IPS-NIHi7 (cell line): ENCODE measurements around the gene TLCD1.

Experiments used
- DNase-seq: peaks from one replicate; pipeline ENCODE4 v3.0.0; 2012; ENCODE audit warnings: mixed read lengths; ENCODE audit errors: extremely low spot score

TLCD1 gene

DNA sequence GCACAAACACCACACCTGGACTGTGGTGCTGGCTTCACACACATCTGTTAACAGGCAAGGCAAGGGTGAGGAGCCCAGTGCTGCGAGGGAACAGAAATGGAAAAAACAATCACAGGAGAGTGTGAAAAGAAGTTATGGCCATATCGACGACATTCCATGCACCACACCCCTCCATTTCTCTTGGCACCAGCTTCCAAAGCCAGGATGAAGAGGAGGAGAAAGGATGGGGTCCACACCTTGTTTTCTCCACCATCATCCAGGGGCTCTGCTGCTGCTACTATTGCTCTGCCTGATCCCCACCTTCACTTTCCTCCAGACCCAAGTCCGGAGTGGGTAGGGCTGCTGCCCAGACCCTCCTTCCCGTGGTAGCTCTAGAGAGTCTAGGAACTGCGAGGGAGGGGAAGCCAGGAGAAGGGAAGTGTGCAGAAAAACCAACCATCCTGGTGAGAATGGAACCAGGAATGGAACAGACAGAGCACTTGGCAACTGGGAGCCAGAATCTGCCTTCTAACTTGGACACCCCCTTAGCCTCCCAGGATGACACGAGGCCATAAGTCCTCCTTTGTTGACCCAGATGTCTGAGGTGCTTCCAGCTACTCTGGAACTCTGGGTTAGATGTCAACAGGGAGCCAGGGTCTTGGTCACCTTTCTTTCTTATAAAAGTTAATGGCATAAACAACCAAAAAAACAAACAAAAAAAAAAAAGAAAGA, 13.2 kb downstream of the TLCD1 start:
- no peak for DNase-seq

GRCh38 chr17:28712032-28712704, 13.9 kb downstream of the TLCD1 start:
- DNase-seq = peak; percentile 63

DNA sequence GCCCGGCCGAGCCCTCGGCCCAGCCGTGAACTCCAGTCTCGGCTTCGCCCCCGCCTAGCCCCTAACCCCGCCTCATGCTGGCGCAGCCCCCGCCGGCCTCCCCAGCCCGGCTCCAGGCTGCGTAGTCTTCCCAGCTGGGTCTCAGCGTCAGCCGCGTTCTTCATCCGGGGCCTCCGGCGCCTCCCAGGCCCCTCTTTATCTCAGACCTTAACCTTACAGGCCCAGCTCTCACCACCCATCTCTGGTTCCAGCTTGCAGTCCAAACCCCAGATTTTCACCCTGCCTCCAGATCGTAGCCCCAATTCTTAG, 14.4 kb downstream of the TLCD1 start, which contains the start of gene PROCA1:
PROCA1 (minus strand) TSS at position 166 of the 309 bp plus-strand sequence. CDS start 228 bp downstream, outside the sequence.
- no peak for DNase-seq

DNA sequence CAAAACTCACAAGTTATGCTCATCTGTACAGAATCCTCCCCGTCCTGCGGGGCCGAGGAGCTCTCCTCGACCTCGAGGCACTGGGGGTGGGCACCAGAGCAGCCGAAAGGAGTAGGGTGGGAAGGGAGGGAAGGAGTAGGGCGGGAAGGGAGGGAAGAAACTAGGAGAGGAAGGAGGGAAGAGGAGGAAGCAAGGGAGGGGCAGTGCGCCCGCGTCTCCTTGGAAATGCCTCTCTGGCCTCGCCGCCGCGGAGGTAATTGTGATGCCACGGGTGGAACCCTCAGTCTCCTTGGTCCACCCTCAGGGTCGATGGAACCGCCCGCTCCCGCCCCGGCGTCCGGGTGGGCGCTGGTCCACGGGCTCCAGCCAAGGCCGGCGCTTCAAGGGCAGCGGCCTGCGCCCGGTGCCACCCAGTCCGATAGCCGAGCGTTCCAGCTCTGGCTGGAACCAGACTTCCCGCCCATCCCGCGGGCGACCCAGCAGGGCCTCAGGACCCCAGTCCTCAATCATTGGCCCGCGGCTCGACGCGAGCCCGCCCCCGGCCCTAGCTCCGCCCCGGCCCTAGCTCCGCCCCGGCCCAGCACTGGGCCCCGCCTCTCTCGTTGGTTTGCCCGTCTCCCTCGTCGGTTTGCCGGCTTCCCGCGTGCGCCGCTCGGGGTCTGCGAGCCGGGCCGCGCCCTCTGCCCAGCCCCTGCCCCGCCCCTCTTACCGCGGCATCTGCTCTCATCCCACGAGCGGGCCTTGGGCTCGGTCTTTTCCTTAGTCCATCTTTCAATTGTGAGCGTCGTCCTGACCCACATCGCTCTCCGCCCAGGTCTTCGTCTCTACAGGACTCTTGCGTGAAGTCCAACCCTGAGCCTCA, 14.9 kb downstream of the TLCD1 start:
- peak; percentile 97 for DNase-seq

DNA sequence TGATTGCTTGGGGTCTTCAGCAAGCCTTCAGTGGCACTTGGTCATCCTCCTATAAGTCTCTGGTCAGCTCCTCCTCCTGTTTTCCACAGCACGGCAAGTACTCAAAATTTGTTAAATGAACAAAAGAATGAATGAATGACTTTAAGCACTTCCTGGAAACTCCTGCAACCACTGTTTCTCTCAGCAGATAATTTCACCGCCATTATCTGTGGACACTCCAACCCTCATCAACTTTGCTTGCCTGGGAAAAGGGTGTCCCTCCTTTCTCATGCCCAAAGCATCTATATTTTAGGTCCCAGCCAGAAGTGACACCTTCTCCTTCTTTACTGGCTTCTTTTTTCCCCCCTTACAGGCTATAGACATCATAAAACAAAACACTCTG, 18.7 kb downstream of the TLCD1 start:
- no peak for DNase-seq

DNA sequence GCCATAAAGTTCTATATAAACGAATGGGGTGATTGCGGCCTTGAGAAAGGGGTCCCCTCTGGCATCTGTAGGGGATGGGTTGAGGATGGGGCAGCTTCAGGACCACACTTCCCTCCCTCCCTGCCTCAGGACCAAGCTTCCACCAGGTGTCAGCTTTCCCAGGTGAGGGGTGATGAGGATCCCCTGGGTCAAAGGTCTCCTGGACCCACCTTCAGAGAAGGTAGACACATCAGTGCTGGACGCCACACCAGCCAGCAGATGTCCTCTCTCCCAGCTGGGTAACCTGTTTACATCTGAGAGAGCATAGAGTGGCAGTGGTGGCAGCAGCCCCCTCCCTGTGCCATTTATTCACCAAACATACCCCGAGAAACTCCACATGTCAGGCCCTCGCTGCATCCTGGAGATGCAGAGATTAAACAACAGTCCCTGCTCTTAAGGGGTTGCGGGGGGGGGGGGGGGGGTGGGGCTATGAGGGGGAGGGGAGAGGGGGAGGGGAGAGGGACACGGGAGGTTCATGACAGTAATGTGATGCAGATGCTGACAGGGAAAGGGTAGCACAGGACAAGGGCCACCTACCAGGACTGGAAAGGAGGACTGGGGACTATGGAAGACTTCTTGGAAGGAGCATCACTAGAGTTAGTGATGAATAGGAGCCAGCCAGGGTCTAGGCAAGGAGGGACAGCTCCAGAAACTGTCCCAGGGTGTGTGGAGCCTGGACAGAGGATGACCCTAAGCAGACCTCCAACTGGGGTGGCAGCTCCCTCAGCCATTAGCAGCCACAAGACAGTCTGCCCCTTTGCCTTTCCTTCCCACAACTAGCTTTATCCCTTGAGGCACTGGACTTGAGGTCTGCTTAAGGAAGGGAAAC, 19.3 kb downstream of the TLCD1 start:
- DNase-seq = no peak

DNA sequence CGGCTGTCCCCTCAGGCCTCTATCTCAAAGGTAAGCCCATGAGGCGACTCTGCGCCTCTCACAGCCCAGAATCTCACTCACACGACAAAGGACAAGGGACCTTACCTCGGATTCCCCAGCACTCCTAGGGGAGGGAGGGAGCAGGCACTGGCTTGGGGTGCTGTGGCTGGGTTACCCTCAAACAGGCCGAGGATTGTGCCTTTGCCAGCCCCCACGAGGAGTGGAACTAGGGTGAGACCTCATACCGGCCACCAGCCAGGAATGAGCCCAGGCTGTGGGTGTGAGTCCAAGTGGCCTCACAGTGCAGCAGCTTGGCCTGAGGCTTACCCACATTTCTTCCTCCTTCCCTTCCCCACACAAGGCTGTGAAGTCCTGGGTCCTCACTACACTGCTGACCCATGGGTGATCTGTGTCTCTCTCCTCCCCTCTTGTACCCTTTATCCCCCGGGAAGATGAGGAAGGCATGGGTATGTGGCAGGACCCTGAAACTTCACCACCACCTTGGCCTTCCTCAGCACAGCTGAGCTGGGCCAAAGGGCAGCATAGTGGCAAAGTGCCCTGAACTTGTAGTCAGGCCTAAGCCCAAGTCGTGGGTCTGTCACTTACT, 20.2 kb downstream of the TLCD1 start:
- DNase-seq = no peak

GRCh38 chr17:28705074-28705659, 20.9 kb downstream of the TLCD1 start:
- DNase-seq = no peak

GRCh38 chr17:28704219-28704858, 21.7 kb downstream of the TLCD1 start:
- no peak for DNase-seq

DNA sequence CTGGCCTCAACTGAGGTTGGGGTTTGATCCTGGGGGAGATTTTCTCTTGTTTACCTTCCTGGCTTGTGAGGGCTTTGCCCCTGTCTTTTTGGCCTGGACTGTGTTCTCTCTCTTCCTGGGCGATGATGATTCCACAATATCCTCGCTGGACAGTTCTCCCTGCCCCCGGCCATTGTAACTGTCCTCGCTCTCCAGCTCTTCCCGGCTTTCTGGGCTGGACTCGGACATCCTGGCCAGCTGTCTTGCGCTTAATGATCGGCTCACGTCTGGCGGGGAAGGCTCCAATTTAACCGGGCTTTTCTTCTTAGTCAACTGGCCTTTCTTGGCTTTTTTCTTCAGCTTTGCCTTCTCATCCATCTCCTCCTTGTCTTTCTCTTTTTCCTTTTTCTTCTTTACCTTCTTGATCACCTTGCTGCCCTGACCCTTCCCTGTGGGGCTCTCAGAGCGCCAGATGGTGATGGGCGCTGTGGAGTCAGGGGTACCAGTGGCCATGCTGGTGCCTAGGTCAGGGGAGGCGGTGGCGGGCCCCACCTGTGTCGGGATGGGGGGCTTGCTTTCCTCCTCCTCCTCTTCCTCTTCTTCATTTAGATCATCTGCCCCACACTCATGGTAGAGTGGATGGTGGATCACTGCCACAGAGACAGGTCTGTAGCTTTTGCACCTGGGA, 22.3 kb downstream of the TLCD1 start:
- DNase-seq = no peak

DNA sequence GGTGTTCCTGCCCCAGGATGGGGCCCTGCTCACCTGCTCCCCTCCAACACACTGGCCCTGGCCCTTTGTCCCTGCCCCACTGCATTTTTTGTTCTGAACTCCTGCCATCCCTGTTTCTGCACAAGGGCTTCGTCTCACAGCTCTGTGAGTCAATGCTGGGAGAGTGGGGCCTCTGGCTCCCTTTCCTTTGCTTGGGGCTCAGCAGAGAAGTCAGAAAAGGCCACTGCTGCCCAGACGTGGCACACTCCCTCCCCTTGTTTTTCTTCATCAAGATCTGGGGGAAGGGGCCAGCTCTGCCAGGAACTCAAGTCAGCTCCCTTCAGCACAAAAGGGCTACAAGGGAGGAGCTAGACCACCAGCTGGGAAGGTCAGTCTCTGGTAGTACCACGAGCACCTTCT, 23.3 kb downstream of the TLCD1 start:
- DNase-seq = no peak

GRCh38 chr17:28702026-28702751, 23.8 kb downstream of the TLCD1 start:
- no peak for DNase-seq

- DNase-seq = no peak
These were observed 25.1 kb downstream of the TLCD1 start for GRCh38 chr17:28700830-28701492.

GRCh38 chr17:28700278-28700677, 25.8 kb downstream of the TLCD1 start:
- no peak for DNase-seq

DNA sequence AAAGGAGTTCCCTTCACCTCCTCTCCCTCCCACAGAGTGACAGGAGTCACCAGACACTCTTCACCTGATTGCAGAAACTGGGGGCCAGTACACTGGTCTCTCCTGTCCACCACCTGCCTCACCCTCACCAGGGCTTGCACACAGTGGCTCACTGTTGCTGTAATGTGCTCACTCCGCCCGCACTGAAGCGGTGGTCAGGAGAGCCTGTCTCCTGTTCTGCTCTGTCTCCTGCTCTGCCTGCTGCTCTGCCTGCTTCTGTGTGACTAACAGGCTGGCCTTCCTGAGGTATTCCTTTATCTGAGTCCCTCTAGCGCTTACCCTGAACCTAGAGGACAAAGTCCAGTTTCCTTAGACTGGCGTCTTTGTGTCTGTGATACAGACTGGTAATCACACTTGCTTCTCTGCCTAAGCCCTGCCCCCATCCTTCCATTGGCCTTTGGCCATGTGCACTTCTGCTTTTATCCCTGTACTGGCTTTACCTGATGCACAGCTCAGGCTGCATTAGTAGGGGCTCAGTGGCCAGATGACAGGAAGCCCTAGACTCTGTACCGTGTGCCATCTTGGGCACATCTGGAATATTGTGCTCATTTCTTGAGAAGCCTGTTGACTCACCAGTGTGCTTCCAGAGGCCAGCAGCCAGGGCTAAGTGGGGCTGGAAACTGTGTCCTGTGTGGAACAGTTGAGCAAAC, 27.6 kb downstream of the TLCD1 start:
- no peak for DNase-seq

DNA sequence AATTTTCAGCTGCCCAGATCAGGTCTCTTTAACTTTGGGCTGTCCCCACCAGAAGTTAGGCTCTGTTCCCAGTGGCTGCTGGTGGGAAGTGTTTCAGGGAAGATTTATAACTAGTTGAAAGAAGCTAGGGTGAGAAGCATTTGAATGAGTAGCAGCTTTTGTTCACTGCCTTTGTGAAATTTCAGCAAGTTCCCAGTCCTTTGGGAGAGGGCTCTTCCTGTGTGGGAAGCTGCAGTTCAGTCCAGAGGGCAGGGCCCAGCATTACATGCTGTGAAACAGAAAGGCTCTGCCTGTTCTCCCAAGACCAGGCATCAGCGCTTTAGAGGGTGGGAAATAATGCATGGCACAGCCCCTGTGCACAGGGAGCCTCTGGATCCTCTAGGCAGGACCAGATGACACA, 32.2 kb downstream of the TLCD1 start:
- no peak for DNase-seq

DNA sequence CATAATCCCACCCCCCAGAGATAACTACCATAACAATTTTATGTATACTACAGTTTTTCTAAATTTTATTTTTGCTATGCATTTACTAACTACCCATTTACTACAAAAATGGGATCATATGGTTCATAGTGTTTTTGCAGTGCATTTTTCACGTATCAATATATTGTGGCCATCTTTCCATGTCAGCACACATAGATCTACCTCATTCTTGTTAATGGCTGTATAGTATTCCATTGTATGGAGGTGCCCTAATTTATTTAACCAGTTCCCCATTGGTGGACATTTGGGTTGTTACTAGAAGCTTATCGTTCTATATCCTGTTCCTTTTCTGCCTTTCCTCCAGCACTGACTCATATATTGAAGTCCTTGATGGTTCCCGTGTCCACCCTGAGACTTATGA, 37.0 kb downstream of the TLCD1 start:
- DNase-seq = no peak

DNA sequence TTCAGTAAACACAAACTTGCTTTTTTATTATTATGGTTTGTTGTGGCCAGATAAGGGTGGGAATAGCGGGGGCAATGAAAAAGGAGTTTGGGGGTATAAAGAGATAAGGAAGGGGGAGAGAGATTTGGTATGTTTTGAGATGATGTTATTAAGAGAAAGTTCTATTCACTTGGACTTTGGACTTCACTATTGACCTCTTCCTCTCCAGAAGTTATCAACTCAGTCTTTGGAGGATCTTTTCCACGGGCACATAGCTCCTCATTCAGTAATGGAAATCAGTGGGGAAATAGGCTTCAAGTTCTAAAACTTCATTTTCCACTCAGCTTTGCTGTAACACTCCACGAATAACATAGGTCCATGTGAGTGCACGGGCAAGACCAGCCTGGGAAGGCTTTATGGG, 37.6 kb downstream of the TLCD1 start:
- no peak for DNase-seq
